CD4-positive, alpha-beta memory T cell (primary cell): ENCODE results near the gene ZFYVE9. TPM values are rescaled to one million over a fixed set of nuclear protein-coding genes. Genes with fewer than 3 reads are reported as not detected.
"Not testable (repeated sequence)": the region's sequence is repeated elsewhere in the genome, so short reads cannot be mapped to it uniquely, and the experiment has no call there.

Experiments used
- CTCF ChIA-PET: fragments of 350-600 bp; sonication (Branson Sonifier 250); formaldehyde crosslinking; loops from one replicate; lab custom pipeline; 2021; ENCODE audit warnings: inconsistent platforms; ENCODE audit not compliant: partially characterized antibody; lab: Charles Lee
- POLR2A ChIA-PET: fragments of 350-600 bp; sonication (Branson Sonifier 250); formaldehyde crosslinking; loops from one replicate; lab custom pipeline; 2021; ENCODE audit not compliant: partially characterized antibody; lab: Charles Lee
- DNase-seq, 5 donors: peaks; one replicate each; pipeline versions ENCODE4 v3.0.0 to v3.0.0-alpha.2; 2020 to 2022; ENCODE audit warnings: mixed read lengths in 1 of 5
- H3K27ac ChIP-seq: one replicate; pipeline ENCODE4 v1.7.0; 2013; ENCODE audit warnings: low read depth, low read length
- H3K27me3 ChIP-seq: 2 replicates; pipeline ENCODE4 v1.7.0; 2013; ENCODE audit warnings: mild to moderate bottlenecking, low read length, moderate library complexity; ENCODE audit not compliant: insufficient read depth
- H3K36me3 ChIP-seq: 2 replicates; pipeline ENCODE4 v1.7.0; 2013; ENCODE audit warnings: mild to moderate bottlenecking, low read length, moderate library complexity; ENCODE audit not compliant: insufficient read depth
- H3K4me1 ChIP-seq: 2 replicates; pipeline ENCODE4 v1.7.0; 2013; ENCODE audit warnings: mild to moderate bottlenecking, low read length, moderate library complexity; ENCODE audit not compliant: insufficient read depth
- H3K4me3 ChIP-seq, 2 donors: one replicate each; pipeline ENCODE4 v1.7.0; 2013; ENCODE audit warnings: low read length in 2 of 2, mild to moderate bottlenecking in 1 of 2
- H3K9me3 ChIP-seq, 2 donors: one replicate each; pipeline ENCODE4 v1.7.0; 2013; ENCODE audit warnings: low read length in 2 of 2, control low read depth in 1 of 2; ENCODE audit not compliant: control insufficient read depth in 1 of 2
- H3K27ac Mint-ChIP-seq, 7 donors: one replicate each; pipeline ENCODE4 v1.8.0; 2020 to 2021; ENCODE audit warnings: mixed read lengths in 7 of 7, mild to moderate bottlenecking in 6 of 7, inconsistent platforms in 3 of 7, moderate library complexity in 3 of 7
- H3K27me3 Mint-ChIP-seq, 2 donors: one replicate each; pipeline ENCODE4 v1.8.0; 2020 to 2021; ENCODE audit warnings: mixed read lengths in 2 of 2
- H3K36me3 Mint-ChIP-seq, 2 donors: one replicate each; pipeline ENCODE4 v1.8.0; 2020 to 2021; ENCODE audit warnings: mixed read lengths in 2 of 2, inconsistent platforms in 1 of 2, mild to moderate bottlenecking in 1 of 2
- H3K4me1 Mint-ChIP-seq, 4 donors: one replicate each; pipeline ENCODE4 v1.8.0; 2020 to 2021; ENCODE audit warnings: mixed read lengths in 4 of 4, mild to moderate bottlenecking in 1 of 4
- H3K4me3 Mint-ChIP-seq, 8 donors: one replicate each; pipeline ENCODE4 v1.8.0; 2020 to 2021; ENCODE audit warnings: mixed read lengths in 8 of 8, mild to moderate bottlenecking in 7 of 8, moderate library complexity in 6 of 8, inconsistent platforms in 3 of 8
- H3K9me3 Mint-ChIP-seq, 8 donors: one replicate each; pipeline ENCODE4 v1.8.0; 2020 to 2021; ENCODE audit warnings: mixed read lengths in 8 of 8, mild to moderate bottlenecking in 5 of 8, inconsistent platforms in 3 of 8, moderate library complexity in 1 of 8
- intact Hi-C: fragments of 100-400 bp; cut with micrococcal nuclease; formaldehyde crosslinking; loops from one replicate; pipeline ENCODE4 v1.15.1; 2023
- polyA plus RNA-seq, 2 donors: library from polyadenylated mRNA; unstranded; fragments of 300-500 nt; fragmentation: Illumina TruSeq; gene quantifications; one replicate each; pipeline ENCODE4 v1.2.3, GENCODE V29; 2021
- total RNA-seq, 2 experiments: library from RNA; stranded (reverse); gene quantifications; one replicate each; pipeline ENCODE4 v1.2.3, GENCODE V29; 2021

The ZFYVE9 gene
- total and polyA plus RNA-seq, 4 experiments from 2014 or later, result 0.60 to 12.8 (median 7.0) TPM

DNA sequence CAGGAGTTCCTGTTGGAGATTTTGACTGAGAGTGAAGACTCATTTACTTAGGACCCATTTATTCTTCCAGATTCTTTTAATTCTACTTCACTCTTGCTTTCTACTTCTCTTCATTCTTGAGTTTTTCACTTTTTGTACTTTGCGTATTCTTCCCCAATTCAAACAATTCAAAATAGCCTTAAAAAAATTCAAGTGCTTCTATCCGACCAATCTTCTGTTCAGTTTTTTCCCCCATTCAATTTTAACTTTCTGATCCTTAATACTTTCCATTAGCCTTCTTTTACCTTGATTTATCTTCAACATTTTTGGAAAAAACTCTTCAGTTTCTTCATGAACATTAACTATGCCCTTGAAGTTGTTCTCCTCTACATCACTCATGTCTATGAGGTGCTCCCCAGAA, 21.1 kb downstream of the ZFYVE9 start:
- no peak overlapping the region for H3K27ac ChIP-seq
- no peaks in the 10 kb centered on the region for H3K36me3 ChIP-seq
- H3K9me3 Mint-ChIP-seq, result no peaks in the 10 kb centered on the region
- intact Hi-C loops, result no loop called here
- H3K27me3 ChIP-seq, result no peaks in the 10 kb centered on the region
- peaks cover 0 to 8% (median 0%) of the 10 kb centered on the region in 4 donors for H3K4me1 Mint-ChIP-seq
- H3K27me3 Mint-ChIP-seq, result no peaks in the 10 kb centered on the region
- no peaks in the 10 kb centered on the region for H3K4me1 ChIP-seq
- no peak overlapping the region for H3K4me3 ChIP-seq
- CTCF ChIA-PET, result interaction anchor here (0.5 to 0.6 kb wide), 2 partner anchors 299 to 1658 kb away, joined by 3 to 4 read pairs; no protein-coding TSS in a partner anchor
- no peak for DNase-seq
- H3K9me3 ChIP-seq, result no peaks in the 10 kb centered on the region
- H3K27ac Mint-ChIP-seq, result peak overlapping the region in 1 of 7 donors; percentile 31
- POLR2A ChIA-PET, result no interaction called here
- H3K4me3 Mint-ChIP-seq, result no peak overlapping the region
- peaks cover 0 to 4% of the 10 kb centered on the region in 2 donors for H3K36me3 Mint-ChIP-seq

DNA sequence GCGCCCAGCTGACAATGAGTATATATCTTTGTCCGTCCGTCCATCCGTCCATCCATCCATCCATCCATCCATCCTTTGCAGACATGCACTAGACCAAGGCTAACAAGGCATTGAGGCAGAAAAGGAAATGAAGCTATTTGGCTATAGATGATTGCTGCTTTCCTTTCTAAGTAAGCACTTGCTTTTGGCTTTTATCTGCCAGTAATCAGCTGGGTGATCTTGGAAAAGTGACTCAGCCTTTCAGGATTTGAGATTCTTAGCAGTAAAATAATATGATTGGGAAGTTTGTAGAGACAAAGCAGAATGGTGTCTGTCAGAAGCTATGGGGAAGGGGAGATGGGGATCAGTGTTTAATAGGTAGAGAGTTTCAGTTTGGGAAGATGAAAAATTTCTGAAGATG, 22.7 kb downstream of the ZFYVE9 start:
- Histone ChIP-seq H3K9me3 (no peaks in the 10 kb centered on the region), H3K36me3 (no peaks in the 10 kb centered on the region), H3K4me3 (no peak overlapping the region), H3K27me3 (no peaks in the 10 kb centered on the region), H3K27ac (no peak overlapping the region), H3K4me1 (no peaks in the 10 kb centered on the region)
- Mint-ChIP-seq H3K27ac (no peak overlapping the region), H3K9me3 (peaks cover 0 to under 1% (median 0%) of the 10 kb centered on the region in 8 donors), H3K4me1 (peaks cover 0 to 9% (median 0%) of the 10 kb centered on the region in 4 donors), H3K36me3 (peaks cover 0 to 4% of the 10 kb centered on the region in 2 donors), H3K27me3 (no peaks in the 10 kb centered on the region), H3K4me3 (no peak overlapping the region)
- CTCF ChIA-PET, result no interaction called here
- POLR2A ChIA-PET, result no interaction called here
- no peak for DNase-seq
- intact Hi-C loops, result no loop called here

DNA sequence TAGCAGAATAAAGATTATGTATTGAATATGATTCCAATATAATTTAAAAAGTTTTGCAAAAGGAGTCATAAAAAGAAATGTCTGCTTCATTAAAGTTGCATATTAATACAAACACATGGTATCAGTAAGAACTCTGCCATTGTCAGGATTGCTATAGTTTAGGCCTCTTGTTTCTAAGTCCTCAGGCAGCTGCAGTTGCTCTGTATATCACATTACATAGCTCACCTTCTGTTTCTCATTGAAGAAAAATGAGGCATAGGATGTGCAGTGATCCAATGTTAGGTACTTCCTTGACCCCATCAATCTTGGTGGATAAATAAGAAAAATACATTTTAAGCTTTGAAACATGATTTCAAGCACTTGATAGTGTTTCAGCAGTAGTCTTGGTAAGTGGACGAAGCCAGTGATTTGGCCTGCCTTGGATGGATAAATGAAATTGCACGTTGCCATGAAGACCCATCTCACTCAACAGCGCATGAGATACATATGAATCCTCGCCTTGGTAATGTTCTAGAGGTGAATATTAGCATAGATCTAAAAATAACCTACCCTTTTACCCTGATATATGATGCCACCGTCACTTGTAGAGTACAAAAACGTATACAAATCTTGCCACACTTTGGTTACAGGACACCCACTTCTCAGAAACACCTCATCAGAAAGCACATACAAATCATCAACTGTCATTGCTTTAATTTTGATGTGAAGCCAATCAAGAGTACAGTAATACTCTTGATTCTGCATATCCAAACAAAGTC, 25.3 kb downstream of the ZFYVE9 start:
- POLR2A ChIA-PET, result no interaction called here

DNA sequence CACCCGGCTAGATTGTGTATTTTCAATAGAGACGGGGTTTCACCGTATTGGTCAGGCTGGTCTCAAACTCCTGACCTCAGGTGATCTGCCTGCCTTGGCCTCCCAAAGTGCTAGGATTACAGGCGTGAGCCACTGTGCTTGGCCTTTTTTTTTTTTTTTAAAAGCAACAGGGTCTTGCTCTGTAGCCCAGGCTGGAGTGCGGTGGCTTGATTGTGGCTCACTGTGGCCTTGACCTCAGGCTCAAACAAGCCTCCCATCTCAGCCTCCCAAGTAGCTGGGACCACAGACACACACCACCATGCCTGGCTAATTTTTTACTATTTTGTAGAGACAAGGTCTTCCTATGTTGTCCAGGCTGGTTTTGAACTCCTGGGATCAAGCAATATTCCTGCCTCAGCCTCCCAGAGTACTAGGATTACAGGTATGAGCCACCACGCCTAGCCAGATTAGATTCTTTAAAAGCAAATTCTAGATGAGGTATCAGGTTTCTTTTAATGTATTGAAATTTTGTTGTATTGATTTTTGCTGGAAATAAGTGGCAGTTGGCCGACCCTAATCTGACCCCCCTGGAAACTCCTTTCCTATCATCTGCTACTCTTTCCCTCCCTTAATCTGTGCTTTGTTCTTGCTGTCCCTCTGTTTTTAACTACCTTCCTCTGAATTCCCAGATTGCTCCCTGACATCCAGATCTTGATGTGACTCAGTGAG, 26.6 kb downstream of the ZFYVE9 start:
- peaks cover 0 to 5% of the 10 kb centered on the region in 2 donors for H3K36me3 Mint-ChIP-seq
- CTCF ChIA-PET, result no interaction called here
- no peak overlapping the region for H3K4me3 ChIP-seq
- no peaks in the 10 kb centered on the region for H3K4me1 ChIP-seq
- no peaks in the 10 kb centered on the region for H3K36me3 ChIP-seq
- H3K4me3 Mint-ChIP-seq, result no peak overlapping the region
- no peak for DNase-seq
- H3K27me3 Mint-ChIP-seq, result no peaks in the 10 kb centered on the region
- peaks cover 0 to 12% (median 6%) of the 10 kb centered on the region in 8 donors for H3K9me3 Mint-ChIP-seq
- POLR2A ChIA-PET, result no interaction called here
- no peak overlapping the region for H3K27ac ChIP-seq
- no peaks in the 10 kb centered on the region for H3K9me3 ChIP-seq
- intact Hi-C loops, result no loop called here
- H3K4me1 Mint-ChIP-seq, result peaks cover 0 to 9% (median 0%) of the 10 kb centered on the region in 4 donors
- H3K27me3 ChIP-seq, result no peaks in the 10 kb centered on the region
- no peak overlapping the region for H3K27ac Mint-ChIP-seq

More for the DNA sequence above, 25.3 kb downstream of the ZFYVE9 start:
- Histone ChIP-seq H3K27ac (no peak overlapping the region), H3K9me3 (no peaks in the 10 kb centered on the region), H3K27me3 (no peaks in the 10 kb centered on the region), H3K4me3 (no peak overlapping the region), H3K4me1 (no peaks in the 10 kb centered on the region), H3K36me3 (no peaks in the 10 kb centered on the region)
- CTCF ChIA-PET, result no interaction called here
- peaks cover 0 to 8% of the 10 kb centered on the region in 2 donors for H3K36me3 Mint-ChIP-seq
- DNase-seq, result no peak
- H3K9me3 Mint-ChIP-seq, result peaks cover 0 to 12% (median 6%) of the 10 kb centered on the region in 8 donors
- peaks cover 0 to 9% (median 0%) of the 10 kb centered on the region in 4 donors for H3K4me1 Mint-ChIP-seq
- no peak overlapping the region for H3K4me3 Mint-ChIP-seq
- intact Hi-C loops, result no loop called here
- H3K27ac Mint-ChIP-seq, result peak overlapping the region in 1 of 7 donors; percentile 21
- H3K27me3 Mint-ChIP-seq, result no peaks in the 10 kb centered on the region

DNA sequence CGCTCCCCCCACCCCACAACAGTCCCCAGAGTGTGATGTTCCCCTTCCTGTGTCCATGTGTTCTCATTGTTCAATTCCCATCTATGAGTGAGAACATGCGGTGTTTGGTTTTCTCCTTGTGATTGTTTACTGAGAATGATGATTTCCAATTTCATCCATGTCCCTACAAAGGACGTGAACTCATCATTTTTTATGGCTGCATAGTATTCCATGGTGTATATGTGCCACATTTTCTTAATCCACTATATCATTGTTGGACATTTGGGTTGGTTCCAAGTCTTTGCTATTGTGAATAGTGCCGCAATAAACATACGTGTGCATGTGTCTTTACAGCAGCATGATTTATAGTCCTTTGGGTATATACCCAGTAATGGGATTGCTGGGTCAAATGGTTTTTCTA, 29.3 kb downstream of the ZFYVE9 start:
- H3K4me1 Mint-ChIP-seq, H3K27me3 ChIP-seq, POLR2A ChIA-PET, H3K27me3 Mint-ChIP-seq, H3K36me3 ChIP-seq, intact Hi-C loops, H3K4me3 ChIP-seq, H3K36me3 Mint-ChIP-seq, H3K4me1 ChIP-seq, H3K4me3 Mint-ChIP-seq, H3K27ac Mint-ChIP-seq, CTCF ChIA-PET, DNase-seq, H3K27ac ChIP-seq, H3K9me3 ChIP-seq: not testable (repeated sequence)
- H3K9me3 Mint-ChIP-seq, result peaks cover 0 to 13% (median 6%) of the 10 kb centered on the region in 8 donors

DNA sequence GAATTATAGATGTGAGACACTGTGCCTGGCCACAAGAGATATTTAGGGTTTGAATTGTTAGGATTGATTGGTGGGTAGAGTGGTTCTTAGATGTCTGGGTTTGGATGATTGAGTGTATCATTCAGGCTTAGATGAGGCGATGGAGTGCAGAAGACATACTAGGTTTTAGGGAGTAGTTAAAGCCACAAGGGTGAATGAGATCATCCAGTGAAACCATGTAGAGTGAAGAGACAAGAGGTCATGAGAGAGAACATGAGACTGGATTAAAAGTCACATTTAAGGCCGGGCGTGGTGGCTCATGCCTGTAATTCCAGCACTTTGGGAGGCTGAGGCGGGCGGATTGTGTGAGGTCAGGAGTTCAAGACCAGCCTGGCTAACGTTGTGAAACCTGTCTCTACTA, 37.2 kb downstream of the ZFYVE9 start:
- no peaks in the 10 kb centered on the region for H3K27me3 ChIP-seq
- Mint-ChIP-seq H3K36me3 (peaks cover 2 to 6% of the 10 kb centered on the region in 2 donors), H3K9me3 (peaks cover 0 to 5% (median under 1%) of the 10 kb centered on the region in 8 donors), H3K27ac (peak overlapping the region in 2 of 7 donors; percentile 18 to 25), H3K27me3 (no peaks in the 10 kb centered on the region), H3K4me3 (no peak overlapping the region), H3K4me1 (peaks cover 0 to 6% (median 4%) of the 10 kb centered on the region in 4 donors)
- ChIA-PET POLR2A (no interaction called here), CTCF (no interaction called here)
- H3K36me3 ChIP-seq, result no peaks in the 10 kb centered on the region
- no peak overlapping the region for H3K27ac ChIP-seq
- no peaks in the 10 kb centered on the region for H3K9me3 ChIP-seq
- no peak overlapping the region for H3K4me3 ChIP-seq
- intact Hi-C loops, result no loop called here
- no peaks in the 10 kb centered on the region for H3K4me1 ChIP-seq
- no peak for DNase-seq

DNA sequence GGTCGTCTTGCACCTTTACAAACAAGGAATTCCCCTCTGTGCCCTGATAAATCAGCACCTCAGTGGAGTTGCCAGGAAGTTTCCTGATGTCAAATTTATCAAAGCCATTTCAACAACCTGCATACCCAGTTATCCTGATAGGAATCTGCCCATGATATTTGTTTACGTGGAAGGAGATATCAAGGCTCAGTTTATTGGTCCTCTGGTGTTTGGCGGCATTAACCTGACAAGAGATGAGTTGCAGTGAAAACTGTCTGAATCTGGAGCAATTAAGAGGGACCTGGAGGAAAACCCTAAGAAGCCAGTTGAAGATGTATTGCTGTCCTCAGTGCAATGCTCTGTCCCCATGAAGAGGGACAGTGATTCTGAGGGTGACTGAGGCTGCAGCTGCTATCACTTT, 38.3 kb downstream of the ZFYVE9 start:
- H3K9me3 Mint-ChIP-seq, result peaks cover 0 to 5% (median 0%) of the 10 kb centered on the region in 8 donors
- H3K4me3 Mint-ChIP-seq, result no peak overlapping the region
- H3K36me3 Mint-ChIP-seq, result peaks cover 2 to 6% of the 10 kb centered on the region in 2 donors
- H3K4me1 Mint-ChIP-seq, result peaks cover 0 to 6% (median 4%) of the 10 kb centered on the region in 4 donors
- H3K27me3 Mint-ChIP-seq, result no peaks in the 10 kb centered on the region
- H3K9me3 ChIP-seq, result no peaks in the 10 kb centered on the region
- H3K27ac ChIP-seq, result no peak overlapping the region
- H3K4me3 ChIP-seq, result no peak overlapping the region
- DNase-seq, result no peak
- no peak overlapping the region for H3K27ac Mint-ChIP-seq
- CTCF ChIA-PET, result no interaction called here
- no peaks in the 10 kb centered on the region for H3K36me3 ChIP-seq
- no peaks in the 10 kb centered on the region for H3K27me3 ChIP-seq
- H3K4me1 ChIP-seq, result no peaks in the 10 kb centered on the region
- intact Hi-C loops, result no loop called here
- POLR2A ChIA-PET, result no interaction called here
